ENCODE measurements around the gene COMP.

DNA sequence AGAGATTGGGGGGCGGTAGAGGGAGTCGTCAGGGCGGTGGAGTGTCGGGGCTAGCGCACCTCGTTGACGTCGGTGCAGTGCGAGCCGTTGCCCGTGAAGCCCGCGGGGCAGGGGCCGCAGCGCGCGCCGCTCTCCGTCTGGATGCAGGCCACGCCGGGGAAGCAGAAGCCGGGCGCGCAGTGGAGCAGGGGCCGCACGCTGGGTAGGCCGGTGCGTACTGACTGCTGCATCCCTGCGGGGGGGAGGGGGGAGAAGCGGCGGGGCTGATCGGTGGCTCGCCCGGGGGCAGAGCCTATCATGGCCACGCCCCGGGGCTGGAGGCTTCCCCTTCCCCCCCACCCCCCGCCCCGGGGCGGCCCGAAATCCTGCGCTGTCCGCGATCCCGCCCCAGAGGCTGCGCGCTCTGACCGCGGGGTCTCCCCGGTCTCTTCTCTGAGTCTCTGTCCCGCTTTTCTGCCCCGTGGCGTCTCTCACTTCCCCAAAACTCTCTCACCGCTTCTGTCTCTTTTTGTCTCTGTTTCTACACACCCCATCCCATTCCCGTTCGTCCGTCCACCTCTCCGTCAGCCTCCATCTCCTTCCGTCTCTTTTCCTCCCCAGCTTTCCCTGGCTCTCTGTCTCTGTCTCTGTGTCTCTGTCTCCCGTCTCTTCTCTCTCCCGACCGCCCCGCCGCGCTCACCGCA, 1.1 kb downstream of the COMP start:
- TF ChIP-seq POLR2AphosphoS5 (IDR thresholded peaks at IDR 0.05), result no peak
- TF ChIP-seq, protein P1, sequence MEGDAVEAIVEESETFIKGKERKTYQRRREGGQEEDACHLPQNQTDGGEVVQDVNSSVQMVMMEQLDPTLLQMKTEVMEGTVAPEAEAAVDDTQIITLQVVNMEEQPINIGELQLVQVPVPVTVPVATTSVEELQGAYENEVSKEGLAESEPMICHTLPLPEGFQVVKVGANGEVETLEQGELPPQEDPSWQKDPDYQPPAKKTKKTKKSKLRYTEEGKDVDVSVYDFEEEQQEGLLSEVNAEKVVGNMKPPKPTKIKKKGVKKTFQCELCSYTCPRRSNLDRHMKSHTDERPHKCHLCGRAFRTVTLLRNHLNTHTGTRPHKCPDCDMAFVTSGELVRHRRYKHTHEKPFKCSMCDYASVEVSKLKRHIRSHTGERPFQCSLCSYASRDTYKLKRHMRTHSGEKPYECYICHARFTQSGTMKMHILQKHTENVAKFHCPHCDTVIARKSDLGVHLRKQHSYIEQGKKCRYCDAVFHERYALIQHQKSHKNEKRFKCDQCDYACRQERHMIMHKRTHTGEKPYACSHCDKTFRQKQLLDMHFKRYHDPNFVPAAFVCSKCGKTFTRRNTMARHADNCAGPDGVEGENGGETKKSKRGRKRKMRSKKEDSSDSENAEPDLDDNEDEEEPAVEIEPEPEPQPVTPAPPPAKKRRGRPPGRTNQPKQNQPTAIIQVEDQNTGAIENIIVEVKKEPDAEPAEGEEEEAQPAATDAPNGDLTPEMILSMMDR (IDR thresholded peaks at IDR 0.05), result no peak

Data from suprapubic skin (tissue), 3 donors.